ENCODE measurements around the gene CNPY4.
"Not testable (repeated sequence)": the region's sequence is repeated elsewhere in the genome, so short reads cannot be mapped to it uniquely, and the experiment has no call there.

Gene CNPY4

GRCh38 chr7:100122067-100122466 is 2.6 kb downstream of the CNPY4 start:
- peak; percentile 71 for DNase-seq

- no peak for DNase-seq
These were observed 3.1 kb downstream of the CNPY4 start for GRCh38 chr7:100122568-100122967.

GRCh38 chr7:100124301-100125230 is 5.1 kb downstream of the CNPY4 start:
- no peak for DNase-seq

DNA sequence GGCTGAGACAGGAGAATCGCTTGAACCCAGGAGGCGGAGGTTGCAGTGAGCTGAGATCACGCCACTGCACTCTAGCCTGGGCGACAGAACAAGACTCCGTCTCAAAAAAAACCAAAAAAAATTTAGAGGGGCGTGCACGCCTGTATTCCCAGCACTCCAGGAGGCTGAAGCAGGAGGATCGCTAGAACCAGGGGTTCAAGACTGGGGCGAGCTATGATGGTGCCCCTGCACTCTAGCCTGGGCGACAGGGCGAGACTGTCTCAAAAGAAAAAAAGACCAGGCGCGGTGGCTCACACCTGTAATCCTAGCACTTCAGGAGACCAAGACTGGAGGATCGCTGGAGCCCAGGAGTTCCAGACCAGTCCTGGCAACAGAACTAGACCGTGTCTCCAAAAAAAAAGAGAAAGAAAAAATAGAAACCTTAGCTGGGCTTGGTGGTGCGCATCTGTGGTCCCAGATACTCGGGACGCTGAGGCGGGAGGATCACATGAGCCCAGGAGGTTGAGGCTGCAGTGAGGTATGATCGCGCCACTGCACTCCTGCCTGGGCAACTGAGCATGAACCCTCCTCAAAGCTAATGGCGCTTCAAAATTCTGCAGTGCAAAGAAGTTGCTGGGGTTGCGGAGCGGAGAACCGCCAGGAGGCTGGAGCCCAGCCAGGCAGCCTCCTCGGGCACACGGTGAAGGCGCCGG is 7.0 kb downstream of the CNPY4 start:
- DNase-seq, result no peak

- DNase-seq, result peak; percentile 83
These were observed 7.8 kb downstream of the CNPY4 start, which contains the start of gene MBLAC1 for GRCh38 chr7:100126931-100127865. Gene MBLAC1, plus strand, starts transcription at chr7:100126967. Its CDS starts 429 bp downstream, at chr7:100127396.

- peak; percentile 22 for DNase-seq
These were observed 8.6 kb downstream of the CNPY4 start for GRCh38 chr7:100127866-100128636.

- DNase-seq, result no peak
These were observed 9.2 kb downstream of the CNPY4 start for GRCh38 chr7:100128637-100128963.

- DNase-seq, result not testable (repeated sequence)
These were observed 10.8 kb downstream of the CNPY4 start for GRCh38 chr7:100130220-100130607.

- DNase-seq, result peak; percentile 36
These were observed 11.4 kb downstream of the CNPY4 start for GRCh38 chr7:100130608-100131453.

DNA sequence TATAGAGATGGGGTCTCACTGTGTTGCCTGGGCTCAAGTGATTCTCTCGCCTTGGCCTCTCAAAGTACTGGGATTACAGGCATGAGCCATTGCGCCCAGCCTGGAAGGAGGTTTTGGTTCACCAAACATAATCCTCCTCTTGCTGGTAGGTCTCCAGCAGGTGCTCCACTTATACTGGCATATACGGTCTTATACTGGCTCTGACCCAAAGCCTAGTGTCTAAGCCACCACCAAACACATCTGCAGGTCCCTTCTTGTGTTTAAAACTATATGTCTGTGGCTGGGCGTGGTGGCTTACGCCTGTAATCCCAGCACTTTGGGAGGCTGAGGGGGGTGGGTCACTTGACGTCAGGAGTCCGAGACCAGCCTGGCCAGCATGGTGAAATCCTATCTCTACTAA is 12.7 kb downstream of the CNPY4 start:
- no peak for DNase-seq

- peak; percentile 42 for DNase-seq
These were observed 13.3 kb downstream of the CNPY4 start for GRCh38 chr7:100132697-100133151.

- DNase-seq, result no peak
These were observed 18.7 kb downstream of the CNPY4 start for GRCh38 chr7:100137851-100138760.

GRCh38 chr7:100141555-100141949 is 22.1 kb downstream of the CNPY4 start:
- no peak for DNase-seq

DNA sequence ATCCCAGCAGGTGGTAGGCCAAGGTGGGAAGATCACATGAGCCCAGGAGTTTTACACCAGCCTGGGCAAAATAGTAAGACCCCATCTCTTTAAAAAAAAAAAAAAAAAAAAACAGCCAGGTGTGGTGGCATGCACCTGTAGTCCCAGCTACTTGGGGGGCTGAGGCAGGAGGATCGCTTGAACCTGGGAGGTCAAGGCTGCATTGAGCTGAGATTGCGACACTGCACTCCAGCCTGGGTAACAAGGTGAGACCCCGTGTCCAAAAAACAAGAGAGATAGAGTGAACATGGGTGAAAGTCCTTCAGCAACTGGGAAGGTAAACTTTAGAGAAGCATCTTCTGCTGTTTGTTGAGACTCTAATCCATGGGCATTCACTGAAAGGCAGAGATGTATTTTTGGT is 23.0 kb downstream of the CNPY4 start:
- DNase-seq, result no peak

DNA sequence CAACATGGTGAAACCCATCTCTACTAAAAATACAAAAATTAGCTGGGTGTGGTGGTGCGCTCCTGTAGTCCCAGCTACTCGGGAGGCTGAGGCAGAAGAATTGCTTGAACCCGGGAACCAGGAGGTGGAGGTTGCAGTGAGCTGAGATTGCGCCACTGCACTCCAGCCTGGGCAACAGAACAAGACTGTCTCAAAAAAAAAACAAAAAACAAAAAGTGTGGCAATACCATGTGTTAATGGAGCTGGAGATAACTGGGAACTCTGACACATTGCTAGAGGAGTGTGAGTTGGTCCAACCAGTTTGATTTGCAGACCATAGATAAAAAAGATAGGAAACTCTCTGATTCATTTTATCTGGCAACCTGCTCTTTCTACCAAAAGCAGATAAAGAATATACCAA is 26.9 kb downstream of the CNPY4 start:
- DNase-seq, result not testable (repeated sequence)

GRCh38 chr7:100147278-100147677 is 27.8 kb downstream of the CNPY4 start:
- DNase-seq, result no peak

GRCh38 chr7:100148225-100148558 is 28.8 kb downstream of the CNPY4 start:
- DNase-seq, result no peak

DNA sequence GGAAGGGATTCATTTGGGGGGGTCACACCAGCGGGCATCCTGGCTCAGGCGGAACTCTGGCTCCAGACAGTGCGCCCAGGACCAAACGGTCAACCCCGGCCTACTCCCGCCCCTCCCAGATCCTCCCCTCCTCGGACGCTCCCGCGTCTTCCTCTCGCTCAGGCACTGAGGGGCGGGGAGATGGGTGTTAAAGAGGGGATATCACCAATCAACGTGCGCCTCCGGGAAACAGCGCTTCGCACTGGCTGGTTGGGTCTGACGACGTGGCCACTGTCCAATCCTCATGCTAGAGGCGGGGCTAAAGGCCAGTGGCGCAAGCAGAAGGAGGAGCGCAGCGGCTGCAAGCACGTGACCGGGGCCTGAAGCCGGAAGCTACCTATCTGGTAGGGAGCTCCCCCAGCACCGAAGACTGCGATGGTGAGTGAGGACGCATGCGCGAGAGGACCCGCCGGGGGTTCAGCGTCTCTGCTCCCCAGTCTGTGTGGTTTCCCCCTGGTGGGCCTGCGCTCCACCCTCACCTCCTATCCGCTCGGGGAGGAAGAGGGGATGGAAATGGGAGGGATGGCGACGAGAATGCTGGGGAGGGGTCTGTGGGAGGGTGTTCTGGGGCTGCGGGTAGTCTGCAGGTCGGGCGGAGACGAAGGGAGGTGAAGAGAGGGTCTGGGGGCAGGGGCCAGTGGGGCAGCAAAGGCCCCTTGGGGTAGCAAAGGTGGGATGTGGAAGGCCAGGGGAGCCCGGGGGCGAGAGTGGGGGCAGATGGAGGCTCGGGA is 29.3 kb downstream of the CNPY4 start, which contains the start of gene LAMTOR4:
LAMTOR4 (plus strand) TSS at position 360 of the 770 bp plus-strand sequence; CDS start at position 415, 55 bp downstream.
- DNase-seq, result peak; percentile 99

DNA sequence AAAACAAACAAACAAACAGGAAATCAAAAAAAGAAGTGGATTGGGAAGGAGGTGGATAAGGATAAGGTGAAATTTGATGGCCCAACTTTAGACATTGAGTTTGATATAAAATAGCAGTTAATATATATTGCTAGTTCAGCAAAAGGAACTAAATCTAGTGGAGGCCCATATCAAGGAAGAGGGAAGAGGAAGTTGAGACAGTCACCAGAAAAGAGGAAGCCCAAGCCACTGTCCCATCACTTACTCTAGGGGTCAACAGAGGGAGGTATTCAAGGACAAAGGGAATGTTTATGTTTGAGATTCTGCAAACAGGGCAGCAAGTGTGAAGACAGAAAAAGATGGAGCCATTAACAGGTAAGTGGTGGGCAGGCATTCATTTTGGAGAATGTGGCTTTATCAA is 33.0 kb downstream of the CNPY4 start:
- DNase-seq, result no peak
